ENCODE results near the gene RAB27A. TPM values are rescaled to one million over a fixed set of nuclear protein-coding genes. Genes with fewer than 3 reads are reported as not detected.

RAB27A gene
- total and polyA plus RNA-seq, 4 donors, result 20.5 to 67.5 (median 44.5) TPM

DNA sequence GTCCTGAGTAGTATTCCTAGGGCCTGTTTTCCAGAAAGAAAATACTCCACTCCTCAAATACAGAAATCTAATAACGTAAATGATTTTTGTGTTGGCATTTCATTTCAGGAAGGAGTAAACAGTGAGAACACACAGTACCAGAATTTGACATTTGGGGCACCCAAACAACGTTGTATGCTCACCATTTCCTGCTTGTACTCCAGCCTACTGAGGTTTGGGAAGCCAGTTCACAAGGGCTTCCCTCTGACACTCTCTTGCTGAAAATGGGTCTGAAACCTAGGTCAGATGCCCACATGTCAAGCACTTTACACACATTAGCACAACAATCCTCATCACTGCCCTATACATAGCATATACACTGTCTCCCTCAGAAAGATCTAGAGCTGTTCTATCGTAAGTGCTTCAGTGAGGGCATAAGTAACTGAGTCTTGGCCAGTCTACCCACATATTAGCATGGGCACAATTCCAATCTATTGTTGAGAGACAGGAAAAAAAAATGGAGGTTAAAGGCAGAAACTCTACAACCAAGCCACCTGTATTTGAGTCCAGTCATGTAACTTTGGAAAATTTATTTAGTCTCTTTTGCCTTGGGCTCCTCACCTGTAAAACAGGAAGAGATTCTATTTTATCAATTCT lies 49.4 kb downstream of the RAB27A start:
- H3K36me3 ChIP-seq (ENCODE audit: control insufficient read depth in 1 of 2, insufficient read depth in 2 of 2, low read length in 1 of 2), result peaks cover 0 to 4% of the 10 kb centered on the region in 2 donors
- 86 to 90% methylated on average over 3 of the region's 3 CpGs for WGBS, 2 donors
- H3K27me3 ChIP-seq (ENCODE audit: control insufficient read depth in 1 of 2, insufficient read depth in 2 of 2, low read length in 1 of 2), result no peaks in the 10 kb centered on the region
- intact Hi-C loops (cut with DNase I), result no loop called here
- DNase-seq, result no peak
- no peak overlapping the region for H3K4me3 ChIP-seq (ENCODE audit: low read length in 2 of 2)
- H3K9me3 ChIP-seq (ENCODE audit: control insufficient read depth, low read length), result no peaks in the 10 kb centered on the region
- H3K27ac ChIP-seq (ENCODE audit: low read depth in 1 of 2, low read length in 2 of 2), result no peak overlapping the region
- ATAC-seq (ENCODE audit: low FRiP score), result no peak
- H3K4me1 ChIP-seq (ENCODE audit: control insufficient read depth in 1 of 2, insufficient read depth in 2 of 2, low read length in 2 of 2), result no peaks in the 10 kb centered on the region

- intact Hi-C loops (cut with DNase I), result no loop called here
- 78 to 94% methylated on average over 5 of the region's 5 CpGs for WGBS, 2 donors
- DNase-seq (no peak), ATAC-seq (ENCODE audit: low FRiP score) (no peak)
- Histone ChIP-seq H3K4me3 (ENCODE audit: low read length in 2 of 2) (no peak overlapping the region), H3K27me3 (ENCODE audit: control insufficient read depth in 1 of 2, insufficient read depth in 2 of 2, low read length in 1 of 2) (no peaks in the 10 kb centered on the region), H3K9me3 (ENCODE audit: control insufficient read depth, low read length) (no peaks in the 10 kb centered on the region), H3K4me1 (ENCODE audit: control insufficient read depth in 1 of 2, insufficient read depth in 2 of 2, low read length in 2 of 2) (no peaks in the 10 kb centered on the region), H3K36me3 (ENCODE audit: control insufficient read depth in 1 of 2, insufficient read depth in 2 of 2, low read length in 1 of 2) (no peaks in the 10 kb centered on the region), H3K27ac (ENCODE audit: low read depth in 1 of 2, low read length in 2 of 2) (no peak overlapping the region)
Observed at GRCh38 chr15:55239440-55240124, 50.0 kb downstream of the RAB27A start.

GRCh38 chr15:55238877-55239276 lies 50.7 kb downstream of the RAB27A start:
- H3K27ac ChIP-seq (ENCODE audit: low read depth in 1 of 2, low read length in 2 of 2), result no peak overlapping the region
- no peak for DNase-seq
- no peak for ATAC-seq (ENCODE audit: low FRiP score)
- no peak overlapping the region for H3K4me3 ChIP-seq (ENCODE audit: low read length in 2 of 2)
- intact Hi-C loops (cut with DNase I), result no loop called here
- WGBS, 2 donors, result 94 to 95% methylated on average over 2 of the region's 2 CpGs
- H3K4me1 ChIP-seq (ENCODE audit: control insufficient read depth in 1 of 2, insufficient read depth in 2 of 2, low read length in 2 of 2), result no peaks in the 10 kb centered on the region
- no peaks in the 10 kb centered on the region for H3K9me3 ChIP-seq (ENCODE audit: control insufficient read depth, low read length)
- no peaks in the 10 kb centered on the region for H3K27me3 ChIP-seq (ENCODE audit: control insufficient read depth in 1 of 2, insufficient read depth in 2 of 2, low read length in 1 of 2)
- no peaks in the 10 kb centered on the region for H3K36me3 ChIP-seq (ENCODE audit: control insufficient read depth in 1 of 2, insufficient read depth in 2 of 2, low read length in 1 of 2)

DNA sequence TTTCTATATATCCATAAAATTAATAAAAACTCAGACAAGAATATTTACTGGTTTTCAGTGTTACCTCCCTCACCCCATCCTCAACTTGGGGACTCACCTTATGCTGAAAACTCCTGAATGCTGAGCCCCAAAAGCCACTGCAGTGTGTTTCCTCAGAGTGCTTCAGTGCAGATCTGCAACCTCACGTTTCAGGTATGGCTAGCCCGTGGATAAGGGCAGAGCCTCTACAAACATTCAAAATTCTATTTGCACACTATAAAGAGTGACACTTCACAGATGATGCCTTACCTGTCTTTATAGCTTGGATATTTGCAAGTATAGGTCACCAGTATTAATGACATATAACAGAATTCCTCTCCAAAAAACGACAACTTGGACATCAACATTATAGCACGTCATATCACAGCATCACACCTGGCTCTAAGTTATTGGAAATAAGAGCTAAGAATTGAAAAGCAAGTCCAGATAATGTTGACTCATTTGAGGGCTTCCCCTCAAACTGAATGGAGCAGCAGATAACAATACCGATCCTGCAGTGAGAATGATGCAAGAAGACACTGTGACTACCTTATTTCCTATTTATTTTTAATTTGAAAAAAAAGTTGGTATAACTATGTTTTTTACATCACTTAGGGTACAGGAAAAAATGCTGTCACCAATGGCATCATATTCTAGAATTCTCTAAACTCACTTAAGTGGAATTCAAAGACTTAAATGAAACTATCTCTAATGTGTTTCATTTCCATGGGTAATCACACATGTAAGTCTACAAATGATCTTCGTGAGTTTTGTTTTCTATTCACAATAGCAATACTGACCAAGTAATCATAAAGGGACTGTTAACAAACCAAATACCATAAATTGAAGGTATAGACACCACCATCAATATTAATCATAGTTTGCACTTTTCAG lies 52.1 kb downstream of the RAB27A start:
- WGBS, 2 donors, result 94% methylated on average over 6 of the region's 6 CpGs
- ATAC-seq (ENCODE audit: low FRiP score), result no peak
- no peaks in the 10 kb centered on the region for H3K4me1 ChIP-seq (ENCODE audit: control insufficient read depth in 1 of 2, insufficient read depth in 2 of 2, low read length in 2 of 2)

DNA sequence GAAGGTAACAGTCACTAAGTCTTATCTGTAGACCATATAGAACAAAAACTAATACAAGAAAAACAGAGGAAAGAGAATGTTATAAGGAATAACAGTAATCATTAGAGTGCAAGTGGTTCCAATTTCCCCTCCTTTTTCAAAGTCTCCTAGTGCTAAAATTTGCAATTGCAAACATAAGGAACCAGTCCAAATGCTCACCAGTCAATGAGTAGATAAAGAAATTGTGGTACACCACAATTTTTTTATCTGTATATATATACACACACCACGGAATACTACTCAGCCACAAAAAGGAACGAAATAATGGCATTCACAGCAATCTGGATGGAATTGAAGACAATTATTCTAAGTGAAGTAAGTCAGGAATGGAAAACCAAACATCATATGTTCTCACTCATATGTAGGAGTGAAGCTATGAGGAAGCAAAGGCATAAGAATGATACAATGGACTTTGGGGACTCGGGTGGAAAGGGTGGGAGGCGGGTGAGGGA lies 54.0 kb downstream of the RAB27A start:
- no peak overlapping the region for H3K4me3 ChIP-seq (ENCODE audit: low read length in 2 of 2)
- WGBS, 2 donors, result 95 to 96% methylated on average over 4 of the region's 4 CpGs
- intact Hi-C loops (cut with DNase I), result no loop called here
- H3K36me3 ChIP-seq (ENCODE audit: control insufficient read depth in 1 of 2, insufficient read depth in 2 of 2, low read length in 1 of 2), result no peaks in the 10 kb centered on the region
- H3K27ac ChIP-seq (ENCODE audit: low read depth in 1 of 2, low read length in 2 of 2), result no peak overlapping the region
- H3K27me3 ChIP-seq (ENCODE audit: control insufficient read depth in 1 of 2, insufficient read depth in 2 of 2, low read length in 1 of 2), result no peaks in the 10 kb centered on the region
- no peaks in the 10 kb centered on the region for H3K4me1 ChIP-seq (ENCODE audit: control insufficient read depth in 1 of 2, insufficient read depth in 2 of 2, low read length in 2 of 2)
- DNase-seq (no peak), ATAC-seq (ENCODE audit: low FRiP score) (no peak)
- H3K9me3 ChIP-seq (ENCODE audit: control insufficient read depth, low read length), result no peaks in the 10 kb centered on the region

More for the DNA sequence above, 52.1 kb downstream of the RAB27A start:
- no peak overlapping the region for H3K27ac ChIP-seq (ENCODE audit: low read depth in 1 of 2, low read length in 2 of 2)
- no peaks in the 10 kb centered on the region for H3K27me3 ChIP-seq (ENCODE audit: control insufficient read depth in 1 of 2, insufficient read depth in 2 of 2, low read length in 1 of 2)
- intact Hi-C loops (cut with DNase I), result no loop called here
- H3K4me3 ChIP-seq (ENCODE audit: low read length in 2 of 2), result no peak overlapping the region
- no peak for DNase-seq
- H3K9me3 ChIP-seq (ENCODE audit: control insufficient read depth, low read length), result no peaks in the 10 kb centered on the region
- H3K36me3 ChIP-seq (ENCODE audit: control insufficient read depth in 1 of 2, insufficient read depth in 2 of 2, low read length in 1 of 2), result no peaks in the 10 kb centered on the region

- Histone ChIP-seq H3K36me3 (ENCODE audit: control insufficient read depth in 1 of 2, insufficient read depth in 2 of 2, low read length in 1 of 2) (no peaks in the 10 kb centered on the region), H3K4me3 (ENCODE audit: low read length in 2 of 2) (no peak overlapping the region), H3K4me1 (ENCODE audit: control insufficient read depth in 1 of 2, insufficient read depth in 2 of 2, low read length in 2 of 2) (no peaks in the 10 kb centered on the region), H3K9me3 (ENCODE audit: control insufficient read depth, low read length) (no peaks in the 10 kb centered on the region), H3K27ac (ENCODE audit: low read depth in 1 of 2, low read length in 2 of 2) (no peak overlapping the region), H3K27me3 (ENCODE audit: control insufficient read depth in 1 of 2, insufficient read depth in 2 of 2, low read length in 1 of 2) (no peaks in the 10 kb centered on the region)
- DNase-seq (no peak), ATAC-seq (ENCODE audit: low FRiP score) (no peak)
- intact Hi-C loops (cut with DNase I), result no loop called here
- 96 to 100% methylated on average over 1 of the region's 1 CpG for WGBS, 2 donors
Observed at GRCh38 chr15:55234800-55235104, 54.9 kb downstream of the RAB27A start.

DNA sequence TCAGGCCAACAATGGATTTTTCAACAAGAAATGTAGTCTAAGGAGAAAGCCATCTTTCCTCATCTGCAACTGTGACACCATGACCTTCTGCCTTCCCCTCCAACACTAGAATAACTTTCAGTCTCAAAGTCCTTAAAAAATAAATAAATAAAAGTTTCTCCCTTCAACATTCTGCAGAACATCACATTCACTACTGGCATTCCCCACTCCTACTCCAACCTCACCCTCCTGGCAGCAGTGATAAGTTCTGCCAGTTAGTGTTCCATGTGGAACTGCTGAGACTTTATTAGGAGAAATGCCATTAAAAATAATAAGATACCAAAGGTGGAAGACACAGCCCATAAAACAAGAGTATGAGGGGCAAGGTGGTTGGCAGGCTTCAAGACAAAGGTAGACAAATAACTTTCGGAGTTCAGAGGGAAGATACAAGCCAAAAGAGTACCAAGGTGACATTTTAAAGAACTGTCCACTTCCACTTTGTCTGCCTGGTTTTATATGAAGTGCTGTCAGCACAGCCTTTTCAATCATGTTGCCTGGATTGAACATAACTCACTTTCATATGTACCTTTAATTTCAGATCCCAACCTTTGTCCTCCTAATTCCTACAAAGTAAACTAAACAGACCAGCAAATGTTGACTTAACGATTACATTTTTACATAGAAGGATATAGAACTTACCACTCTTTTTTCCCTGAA lies 55.4 kb downstream of the RAB27A start:
- no peak overlapping the region for H3K4me3 ChIP-seq (ENCODE audit: low read length in 2 of 2)
- H3K4me1 ChIP-seq (ENCODE audit: control insufficient read depth in 1 of 2, insufficient read depth in 2 of 2, low read length in 2 of 2), result no peaks in the 10 kb centered on the region
- ATAC-seq (ENCODE audit: low FRiP score) (no peak), DNase-seq (no peak)
- H3K36me3 ChIP-seq (ENCODE audit: control insufficient read depth in 1 of 2, insufficient read depth in 2 of 2, low read length in 1 of 2), result no peaks in the 10 kb centered on the region
- no peaks in the 10 kb centered on the region for H3K9me3 ChIP-seq (ENCODE audit: control insufficient read depth, low read length)
- intact Hi-C loops (cut with DNase I), result no loop called here
- H3K27me3 ChIP-seq (ENCODE audit: control insufficient read depth in 1 of 2, insufficient read depth in 2 of 2, low read length in 1 of 2), result no peaks in the 10 kb centered on the region
- no peak overlapping the region for H3K27ac ChIP-seq (ENCODE audit: low read depth in 1 of 2, low read length in 2 of 2)
- WGBS, 2 donors, result 87 to 93% methylated on average over 2 of the region's 2 CpGs

GRCh38 chr15:55231455-55231854 lies 58.2 kb downstream of the RAB27A start:
- WGBS, 2 donors, result 93 to 94% methylated on average over 1 of the region's 1 CpG
- Histone ChIP-seq H3K27me3 (ENCODE audit: control insufficient read depth in 1 of 2, insufficient read depth in 2 of 2, low read length in 1 of 2) (no peaks in the 10 kb centered on the region), H3K36me3 (ENCODE audit: control insufficient read depth in 1 of 2, insufficient read depth in 2 of 2, low read length in 1 of 2) (no peaks in the 10 kb centered on the region), H3K4me1 (ENCODE audit: control insufficient read depth in 1 of 2, insufficient read depth in 2 of 2, low read length in 2 of 2) (no peaks in the 10 kb centered on the region), H3K4me3 (ENCODE audit: low read length in 2 of 2) (no peak overlapping the region), H3K9me3 (ENCODE audit: control insufficient read depth, low read length) (no peaks in the 10 kb centered on the region), H3K27ac (ENCODE audit: low read depth in 1 of 2, low read length in 2 of 2) (no peak overlapping the region)
- intact Hi-C loops (cut with DNase I), result no loop called here
- DNase-seq (no peak), ATAC-seq (ENCODE audit: low FRiP score) (no peak)

All from aorta (tissue), 5 donors.